Esophagus muscularis mucosa (tissue), 4 donors: ENCODE results near the gene PIAS4. TPM values are rescaled to one million over a fixed set of nuclear protein-coding genes. Genes with fewer than 3 reads are reported as not detected.

Source experiments
- DNase-seq: peaks from one replicate; pipeline ENCODE4 v3.0.0-alpha.2; 2017; ENCODE audit errors: extremely low spot score
- H3K27ac ChIP-seq, 4 donors: fragments of 200-600 bp; sonication (generic); replicated peaks in 1 of 4; 1 replicate in 3 of 4; 2 replicates in 1 of 4; pipeline ENCODE4 v1.5.1; 2016 to 2019; ENCODE audit warnings: mild to moderate bottlenecking in 1 of 4
- H3K27me3 ChIP-seq, 4 donors: fragments of 200-600 bp; sonication (generic); one replicate each; pipeline versions ENCODE4 v1.5.1 to v1.6.0; 2016 to 2019
- H3K36me3 ChIP-seq, 4 donors: fragments of 200-600 bp; sonication (generic); one replicate each; pipeline ENCODE4 v1.5.1; 2016 to 2019
- H3K4me1 ChIP-seq, 4 donors: fragments of 200-600 bp; sonication (generic); one replicate each; pipeline ENCODE4 v1.5.1; 2016 to 2019
- H3K4me3 ChIP-seq, 4 donors: fragments of 200-600 bp; sonication (generic); 1 replicate in 2 of 4; 2 replicates in 2 of 4; pipeline ENCODE4 v1.5.1; 2016 to 2019; ENCODE audit warnings: mild to moderate bottlenecking in 4 of 4, moderate library complexity in 1 of 4
- H3K9me3 ChIP-seq, 4 donors: fragments of 200-600 bp; sonication (generic); 1 replicate in 3 of 4; 2 replicates in 1 of 4; pipeline ENCODE4 v1.5.1; 2016 to 2019
- CTCF ChIP-seq, 3 experiments: fragments of 200-600 bp in 2 of 3; fragments of 450-650 bp in 1 of 3; sonication (generic) in 2 of 3; IDR thresholded peaks; one replicate each; pipeline ENCODE4 v1.5.1; 2017 to 2019; ENCODE audit warnings: antibody characterized with exemption in 3 of 3, mild to moderate bottlenecking in 2 of 3, moderate library complexity in 1 of 3
- EP300 ChIP-seq: sonication (generic); formaldehyde crosslinking; IDR thresholded peaks from one replicate; pipeline ENCODE4 v1.6.1; 2017; ENCODE audit warnings: antibody characterized with exemption
- POLR2A ChIP-seq: fragments of 450-650 bp; IDR thresholded peaks from one replicate; pipeline ENCODE4 v1.6.1; 2017; ENCODE audit warnings: antibody characterized with exemption, moderate library complexity, mild to moderate bottlenecking, low read depth
- POLR2AphosphoS5 ChIP-seq, 2 donors: sonication (generic); formaldehyde crosslinking; IDR thresholded peaks; one replicate each; pipeline ENCODE4 v1.6.1; 2017; ENCODE audit warnings: antibody characterized with exemption in 2 of 2
- WGBS: methylation state at CpG from one replicate; pipeline ENCODE4 v1.1.5; 2018; 5-methylcytosine and 5-hydroxymethylcytosine counted together
- intact Hi-C: fragments of 100-400 bp; cut with DNase I; formaldehyde crosslinking; loops from one replicate; pipeline ENCODE4 v1.15.1; 2023
- total RNA-seq, 4 donors: library from RNA; depleted of rRNA; stranded (reverse); fragments of >200 nt; gene quantifications; one replicate each; pipeline versions ENCODE4 v1.1.0 to v1.2.1, GENCODE V29; 2016

PIAS4 gene
- total RNA-seq, 4 donors from 2014 or later: 16.6 to 34.1 (median 24.8) TPM

DNA sequence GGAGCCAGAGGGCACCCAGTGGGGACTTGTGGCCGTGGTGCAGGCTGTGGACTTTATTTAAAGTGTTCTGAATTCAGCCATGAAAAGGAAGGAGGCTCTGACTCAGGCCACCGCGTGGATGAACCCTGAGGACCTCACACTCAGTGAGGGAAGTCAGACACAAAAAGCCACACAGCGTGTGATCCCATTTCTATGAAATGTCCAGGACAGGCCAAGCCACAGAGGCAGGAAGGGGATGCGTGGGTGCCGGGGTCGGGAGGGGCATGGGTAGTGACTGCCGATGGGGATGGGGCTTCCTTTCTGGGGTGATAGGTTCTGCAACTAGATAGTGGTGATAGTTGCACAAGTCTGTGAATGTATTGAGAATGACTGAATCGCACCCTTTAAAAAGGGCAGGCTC, 67.8 kb downstream of the PIAS4 start:
- Histone ChIP-seq H3K36me3 (no peaks in the 10 kb centered on the region), H3K4me3 (no peak overlapping the region), H3K9me3 (no peaks in the 10 kb centered on the region), H3K27me3 (no peaks in the 10 kb centered on the region), H3K4me1 (peaks cover 17 to 25% (median 18%) of the 10 kb centered on the region in 4 donors), H3K27ac (no peak overlapping the region)
- WGBS: 87% methylated on average over 6 of the region's 9 CpGs
- TF ChIP-seq POLR2A: no peak
- TF ChIP-seq EP300: no peak
- TF ChIP-seq CTCF (IDR thresholded peaks at IDR 0.05): no peak
- TF ChIP-seq POLR2AphosphoS5 (IDR thresholded peaks at IDR 0.05): no peak
- DNase-seq: no peak
- intact Hi-C loops: loop anchor here (5.0 kb wide), 1 partner anchor 88 kb away; the partner anchor contains the start of gene EEF2

GRCh38 chr19:4077007-4077374, 69.5 kb downstream of the PIAS4 start:
- no peak overlapping the region for H3K4me3 ChIP-seq
- no peaks in the 10 kb centered on the region for H3K27me3 ChIP-seq
- H3K36me3 ChIP-seq: no peaks in the 10 kb centered on the region
- DNase-seq: no peak
- 67% methylated on average over 2 of the region's 3 CpGs for WGBS
- peak overlapping the region; percentile 77 to 85 (median 82) for H3K27ac ChIP-seq
- TF ChIP-seq POLR2A: no peak
- no peak for TF ChIP-seq CTCF (IDR thresholded peaks at IDR 0.05)
- no peak for TF ChIP-seq POLR2AphosphoS5 (IDR thresholded peaks at IDR 0.05)
- no peak for TF ChIP-seq EP300
- intact Hi-C loops: loop anchor here (5.0 kb wide), 1 partner anchor 90 kb away; the partner anchor contains the start of gene EEF2
- H3K9me3 ChIP-seq: no peaks in the 10 kb centered on the region
- H3K4me1 ChIP-seq: peaks cover 17 to 25% (median 18%) of the 10 kb centered on the region in 4 donors

GRCh38 chr19:4077800-4078684, 70.5 kb downstream of the PIAS4 start:
- Histone ChIP-seq H3K9me3 (no peaks in the 10 kb centered on the region), H3K36me3 (no peaks in the 10 kb centered on the region), H3K27ac (peak overlapping the region; percentile 77 to 85 (median 82)), H3K4me1 (peaks cover 17 to 25% (median 18%) of the 10 kb centered on the region in 4 donors), H3K27me3 (no peaks in the 10 kb centered on the region), H3K4me3 (peak overlapping the region; percentile 62 to 67 (median 66))
- no peak for DNase-seq
- 26% methylated on average over 20 of the region's 33 CpGs for WGBS
- intact Hi-C loops: loop anchor here (5.0 kb wide), 1 partner anchor 91 kb away; the partner anchor contains the start of gene EEF2
- TF ChIP-seq POLR2AphosphoS5 (IDR thresholded peaks at IDR 0.05) (peak; percentile 17 to 31), EP300 (no peak)

DNA sequence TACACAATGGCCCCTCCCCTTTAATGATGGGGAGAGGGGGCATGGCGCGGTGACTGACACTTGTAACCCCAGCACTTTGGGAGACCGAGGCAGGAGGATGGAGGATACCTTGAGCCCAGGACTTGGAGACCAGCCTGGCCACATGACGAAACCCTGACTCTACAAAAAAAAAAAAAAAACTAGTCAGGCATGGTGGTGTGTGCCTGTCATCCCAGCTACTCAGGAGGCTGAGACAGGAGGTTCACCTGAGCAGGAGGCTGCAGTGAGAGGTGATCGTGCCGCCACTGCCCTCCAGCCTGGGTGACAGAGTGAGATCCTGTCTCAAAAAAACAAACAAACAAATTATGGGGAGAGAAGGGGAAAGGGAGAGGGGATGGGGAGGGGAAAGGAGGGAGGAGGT, 72.9 kb downstream of the PIAS4 start:
- Histone ChIP-seq H3K36me3 (no peaks in the 10 kb centered on the region), H3K4me1 (peaks cover 23 to 33% (median 28%) of the 10 kb centered on the region in 4 donors), H3K4me3 (no peak overlapping the region), H3K27ac (no peak overlapping the region), H3K27me3 (no peaks in the 10 kb centered on the region), H3K9me3 (no peaks in the 10 kb centered on the region)
- TF ChIP-seq EP300 (no peak), POLR2AphosphoS5 (IDR thresholded peaks at IDR 0.05) (no peak), POLR2A (no peak), CTCF (IDR thresholded peaks at IDR 0.05) (no peak)
- intact Hi-C loops: loop anchor here (5.0 kb wide), 1 partner anchor 42 kb away; the partner anchor contains the start of gene MAP2K2
- 71% methylated on average over 6 of the region's 6 CpGs for WGBS
- no peak for DNase-seq

DNA sequence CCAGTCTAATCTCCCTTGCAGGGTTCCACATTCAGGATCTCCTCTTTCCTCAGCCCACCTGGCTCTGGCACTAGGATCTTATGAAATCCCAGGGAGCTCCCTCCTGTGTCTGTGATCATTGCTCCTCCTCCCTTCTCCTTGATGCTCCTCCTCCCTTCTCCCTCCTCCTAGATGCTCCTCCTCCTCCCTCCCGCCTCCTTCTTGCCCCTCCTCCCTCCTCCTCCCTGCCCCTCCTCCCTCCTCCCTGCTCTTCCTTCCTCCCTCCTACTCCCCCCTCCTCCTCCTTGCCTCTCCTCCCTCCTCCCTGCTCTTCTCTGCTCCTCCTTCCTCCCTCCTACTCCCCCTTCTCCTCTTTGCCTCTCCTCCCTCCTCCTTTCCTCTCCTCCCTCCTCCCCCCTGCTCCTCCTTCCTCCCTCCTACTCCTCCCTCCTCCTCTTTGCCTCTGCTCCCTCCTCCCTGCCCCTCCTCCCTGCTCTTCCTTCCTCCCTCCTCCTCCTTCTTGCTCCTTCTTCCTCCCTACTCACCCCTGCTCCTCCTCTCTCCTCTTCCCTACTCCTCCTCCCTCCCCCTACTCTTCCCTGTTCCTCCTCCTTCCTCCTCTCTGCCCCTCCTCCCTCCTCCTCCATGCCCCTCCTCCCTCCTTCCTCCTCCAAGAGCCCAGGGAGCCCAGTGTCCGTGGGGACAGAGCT, 74.0 kb downstream of the PIAS4 start:
- peaks cover 23 to 39% (median 33%) of the 10 kb centered on the region in 4 donors for H3K4me1 ChIP-seq
- 11% methylated on average over 2 of the region's 2 CpGs for WGBS
- DNase-seq: no peak
- no peaks in the 10 kb centered on the region for H3K9me3 ChIP-seq
- H3K27me3 ChIP-seq: no peaks in the 10 kb centered on the region
- H3K36me3 ChIP-seq: no peaks in the 10 kb centered on the region
- TF ChIP-seq POLR2AphosphoS5 (IDR thresholded peaks at IDR 0.05) (no peak), POLR2A (no peak), EP300 (no peak), CTCF (IDR thresholded peaks at IDR 0.05) (no peak)
- H3K27ac ChIP-seq: no peak overlapping the region
- no peak overlapping the region for H3K4me3 ChIP-seq
- intact Hi-C loops: loop anchor here (5.0 kb wide), 1 partner anchor 41 kb away; the partner anchor contains the start of gene MAP2K2
